Measurements from ENCODE around the gene ITGB6. TPM values are rescaled to one million over a fixed set of nuclear protein-coding genes. Genes with fewer than 3 reads are reported as not detected.

The ITGB6 gene
- total RNA-seq, 3 donors from 2014 or later (not counting 1 experiment from before 2014, with no cell fraction given) = not detected

GRCh38 chr2:160165996-160166395, 34.1 kb downstream of the ITGB6 start:
- intact Hi-C loops (cut with micrococcal nuclease) = no loop called here
- Histone ChIP-seq H3K27me3 (ENCODE audit: control insufficient read depth, insufficient read depth, low read length) (no peaks in the 10 kb centered on the region), H3K27ac (ENCODE audit: low read length) (no peak overlapping the region), H3K4me1 (ENCODE audit: control insufficient read depth, insufficient read depth, low read length) (no peaks in the 10 kb centered on the region), H3K36me3 (ENCODE audit: control insufficient read depth, insufficient read depth, low read length) (no peaks in the 10 kb centered on the region), H3K4me3 (ENCODE audit: low read length) (no peak overlapping the region), H3K9me3 (ENCODE audit: control insufficient read depth, insufficient read depth, low read length) (no peaks in the 10 kb centered on the region)
- WGBS (ENCODE audit: insufficient coverage) = no CpG with 5 or more reads among the region's 1 CpG
- H3K4me3 Mint-ChIP-seq = no peak overlapping the region
- no peak for TF ChIP-seq CTCF (IDR thresholded peaks at IDR 0.05)
- no peak for ATAC-seq
- no peaks in the 10 kb centered on the region for H3K4me1 Mint-ChIP-seq
- H3K27ac Mint-ChIP-seq = no peak overlapping the region
- H3K9me3 Mint-ChIP-seq = no peaks in the 10 kb centered on the region
- no peaks in the 10 kb centered on the region for H3K36me3 Mint-ChIP-seq
- no peak for DNase-seq
- no peaks in the 10 kb centered on the region for H3K27me3 Mint-ChIP-seq (ENCODE audit: low read depth in 2 of 2)

- no peaks in the 10 kb centered on the region for H3K4me1 Mint-ChIP-seq
- H3K4me3 Mint-ChIP-seq = no peak overlapping the region
- Histone ChIP-seq H3K4me1 (ENCODE audit: control insufficient read depth, insufficient read depth, low read length) (no peaks in the 10 kb centered on the region), H3K36me3 (ENCODE audit: control insufficient read depth, insufficient read depth, low read length) (no peaks in the 10 kb centered on the region), H3K27me3 (ENCODE audit: control insufficient read depth, insufficient read depth, low read length) (no peaks in the 10 kb centered on the region), H3K9me3 (ENCODE audit: control insufficient read depth, insufficient read depth, low read length) (no peaks in the 10 kb centered on the region), H3K4me3 (ENCODE audit: low read length) (no peak overlapping the region), H3K27ac (ENCODE audit: low read length) (no peak overlapping the region)
- H3K36me3 Mint-ChIP-seq = no peaks in the 10 kb centered on the region
- intact Hi-C loops (cut with micrococcal nuclease) = no loop called here
- no CpG with 5 or more reads among the region's 2 CpGs for WGBS (ENCODE audit: insufficient coverage)
- no peak overlapping the region for H3K27ac Mint-ChIP-seq
- no peaks in the 10 kb centered on the region for H3K9me3 Mint-ChIP-seq
- no peak for TF ChIP-seq CTCF (IDR thresholded peaks at IDR 0.05)
- no peak for DNase-seq
- H3K27me3 Mint-ChIP-seq (ENCODE audit: low read depth in 2 of 2) = no peaks in the 10 kb centered on the region
- no peak for ATAC-seq
These were observed 35.0 kb downstream of the ITGB6 start for GRCh38 chr2:160165081-160165480.

GRCh38 chr2:160157861-160158829, 41.9 kb downstream of the ITGB6 start:
- peaks cover 0 to 4% of the 10 kb centered on the region in 2 donors for H3K27me3 Mint-ChIP-seq (ENCODE audit: low read depth in 2 of 2)
- 83% methylated on average over 13 of the region's 13 CpGs for WGBS (ENCODE audit: insufficient coverage)

More at GRCh38 chr2:160157861-160158829, 41.9 kb downstream of the ITGB6 start:
- no peak overlapping the region for H3K4me3 ChIP-seq (ENCODE audit: low read length)
- no peaks in the 10 kb centered on the region for H3K27me3 ChIP-seq (ENCODE audit: control insufficient read depth, insufficient read depth, low read length)
- DNase-seq (no peak), ATAC-seq (no peak)
- Mint-ChIP-seq H3K36me3 (no peaks in the 10 kb centered on the region), H3K27ac (no peak overlapping the region), H3K9me3 (no peaks in the 10 kb centered on the region), H3K4me1 (no peaks in the 10 kb centered on the region), H3K4me3 (no peak overlapping the region)
- no peaks in the 10 kb centered on the region for H3K36me3 ChIP-seq (ENCODE audit: control insufficient read depth, insufficient read depth, low read length)
- no peaks in the 10 kb centered on the region for H3K4me1 ChIP-seq (ENCODE audit: control insufficient read depth, insufficient read depth, low read length)
- no peak for TF ChIP-seq CTCF (IDR thresholded peaks at IDR 0.05)
- no peaks in the 10 kb centered on the region for H3K9me3 ChIP-seq (ENCODE audit: control insufficient read depth, insufficient read depth, low read length)
- intact Hi-C loops (cut with micrococcal nuclease) = no loop called here
- no peak overlapping the region for H3K27ac ChIP-seq (ENCODE audit: low read length)
